SK-N-MC (cell line): ENCODE data around the gene SYCN.

Experiments
- DNase-seq: peaks from one replicate; pipeline ENCODE4 v3.0.0-alpha.2; 2011; ENCODE audit warnings: low read depth, low spot score
- H3K27ac ChIP-seq: fragments of 200-600 bp; sonication (generic); 2 replicates; pipeline ENCODE4 v1.5.1; 2016; ENCODE audit warnings: mixed run types
- H3K36me3 ChIP-seq: fragments of 200-600 bp; sonication (generic); 2 replicates; pipeline ENCODE4 v1.6.1; 2017; ENCODE audit warnings: antibody characterized with exemption, low read length, mixed read lengths; ENCODE audit not compliant: insufficient read depth
- H3K4me3 ChIP-seq: fragments of 200-600 bp; sonication (generic); 2 replicates; pipeline ENCODE4 v1.5.1; 2016
- H3K9ac ChIP-seq: fragments of 200-600 bp; sonication (generic); 2 replicates; pipeline ENCODE4 v1.8.0; 2017; ENCODE audit warnings: mixed run types, mixed read lengths; ENCODE audit not compliant: insufficient read length
- H3K9me3 ChIP-seq: fragments of 200-600 bp; sonication (generic); 2 replicates; pipeline ENCODE4 v1.6.1; 2017; ENCODE audit warnings: low read depth, mild to moderate bottlenecking, antibody characterized with exemption, low read length, moderate library complexity, mixed read lengths
- EZH2 ChIP-seq: fragments of 200-600 bp; sonication (generic); IDR thresholded peaks from one replicate; pipeline ENCODE4 v1.6.1; 2017; ENCODE audit warnings: antibody characterized with exemption
- FOXP2 ChIP-seq: optimal IDR thresholded peaks from 2 replicates; pipeline ENCODE3; 2011; ENCODE audit warnings: mild to moderate bottlenecking, moderate library complexity; ENCODE audit not compliant: insufficient read depth; ENCODE audit errors: extremely low read length, control extremely low read depth
- POLR2AphosphoS5 ChIP-seq: IDR thresholded peaks from 2 replicates; pipeline ENCODE4 v1.6.1; 2012; ENCODE audit warnings: mild to moderate bottlenecking, low read depth, low read length, borderline replicate concordance

Gene SYCN

DNA sequence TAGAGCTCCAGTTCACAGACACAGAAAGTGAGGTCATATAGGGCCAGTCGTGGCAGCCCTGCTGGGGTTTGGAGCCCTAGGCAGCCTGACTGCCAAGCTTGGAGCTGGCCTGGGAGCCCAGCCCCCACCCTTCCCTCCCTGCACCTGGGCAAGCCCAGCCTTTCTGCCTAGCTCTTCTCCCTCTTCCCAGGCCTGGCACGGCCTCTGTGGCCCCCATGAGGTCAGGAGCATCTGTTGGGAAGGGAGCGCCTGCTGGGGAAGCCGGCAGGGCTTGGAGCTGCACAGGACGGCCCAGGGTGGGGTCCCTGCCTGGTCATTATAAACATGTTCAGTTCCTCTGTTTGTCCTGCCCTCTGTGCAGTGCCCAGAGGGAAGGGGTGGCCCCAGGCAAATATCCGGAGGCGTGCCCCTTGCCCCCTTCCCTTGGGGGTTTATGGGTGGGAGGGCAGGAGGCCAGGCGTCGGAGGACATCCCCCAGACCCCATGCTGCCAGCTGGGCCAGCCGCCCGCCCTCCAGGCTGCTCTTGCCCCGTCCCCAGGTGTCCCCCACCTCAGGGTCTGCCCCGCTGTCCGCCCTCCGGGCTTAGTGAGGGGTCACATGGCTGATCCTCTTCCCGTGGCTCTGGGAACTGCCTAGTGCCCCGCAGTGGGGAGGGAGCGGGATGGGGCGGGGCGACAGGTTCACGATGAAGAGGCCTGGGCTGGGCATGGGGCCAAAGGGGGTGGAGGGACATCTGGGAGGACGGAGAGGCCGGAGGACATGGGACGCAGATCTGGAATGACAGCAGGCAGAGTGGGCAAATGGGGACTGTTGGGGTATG lies 37.3 kb downstream of the SYCN start:
- TF ChIP-seq FOXP2 (no peak), EZH2 (no peak), POLR2AphosphoS5 (no peak)
- no peaks in the 10 kb centered on the region for H3K9me3 ChIP-seq
- no peak overlapping the region for H3K4me3 ChIP-seq
- H3K9ac ChIP-seq: no peak overlapping the region
- H3K36me3 ChIP-seq: no peaks in the 10 kb centered on the region
- no peak for DNase-seq
- H3K27ac ChIP-seq: no peak overlapping the region

DNA sequence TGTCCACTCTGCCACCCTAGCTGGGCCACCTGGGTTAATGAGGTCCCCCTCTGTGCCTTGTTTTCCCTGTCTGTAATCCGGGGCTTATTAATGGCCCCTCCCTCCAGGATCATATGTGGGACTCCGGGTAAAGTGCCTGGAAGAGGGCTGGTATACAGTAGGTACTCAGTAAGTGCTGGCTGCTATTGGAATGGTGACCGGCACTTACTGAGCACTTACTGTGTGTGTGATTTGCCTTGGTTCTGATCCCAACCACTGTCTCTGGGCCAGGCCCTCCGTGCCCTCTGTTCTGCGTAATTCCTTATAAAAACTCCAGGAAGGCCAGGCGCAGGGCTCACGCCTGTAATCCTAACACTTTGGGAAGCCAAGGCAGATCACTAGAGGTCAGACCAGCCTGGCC lies 38.2 kb downstream of the SYCN start:
- TF ChIP-seq POLR2AphosphoS5: no peak
- no peak for DNase-seq
- Histone ChIP-seq H3K4me3 (no peak overlapping the region), H3K9me3 (no peaks in the 10 kb centered on the region), H3K9ac (no peak overlapping the region), H3K36me3 (no peaks in the 10 kb centered on the region), H3K27ac (no peak overlapping the region)

DNA sequence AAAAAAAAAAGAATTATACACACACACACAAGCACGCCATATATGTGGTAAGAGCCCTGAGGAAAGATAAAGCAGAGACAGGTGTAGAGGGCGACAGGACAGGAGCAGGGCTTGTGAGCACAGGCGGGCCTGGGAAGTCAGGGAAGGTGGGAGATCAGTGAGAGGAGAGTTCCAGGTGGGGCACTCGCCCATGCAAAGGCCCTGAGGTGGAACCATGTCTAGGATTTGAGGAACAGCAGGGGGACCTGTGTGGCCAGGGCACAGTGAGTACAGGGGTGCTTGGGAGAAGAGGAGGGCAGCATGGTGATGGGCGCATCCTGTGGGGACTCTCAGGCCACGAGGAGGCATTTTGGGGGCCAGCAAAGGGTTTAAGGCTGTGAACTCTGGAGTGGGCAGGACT lies 39.8 kb downstream of the SYCN start:
- Histone ChIP-seq H3K27ac (no peak overlapping the region), H3K4me3 (no peak overlapping the region), H3K9me3 (no peaks in the 10 kb centered on the region), H3K9ac (no peak overlapping the region), H3K36me3 (no peaks in the 10 kb centered on the region)
- no peak for DNase-seq
- no peak for TF ChIP-seq POLR2AphosphoS5
- no peak for TF ChIP-seq FOXP2
- no peak for TF ChIP-seq EZH2

DNA sequence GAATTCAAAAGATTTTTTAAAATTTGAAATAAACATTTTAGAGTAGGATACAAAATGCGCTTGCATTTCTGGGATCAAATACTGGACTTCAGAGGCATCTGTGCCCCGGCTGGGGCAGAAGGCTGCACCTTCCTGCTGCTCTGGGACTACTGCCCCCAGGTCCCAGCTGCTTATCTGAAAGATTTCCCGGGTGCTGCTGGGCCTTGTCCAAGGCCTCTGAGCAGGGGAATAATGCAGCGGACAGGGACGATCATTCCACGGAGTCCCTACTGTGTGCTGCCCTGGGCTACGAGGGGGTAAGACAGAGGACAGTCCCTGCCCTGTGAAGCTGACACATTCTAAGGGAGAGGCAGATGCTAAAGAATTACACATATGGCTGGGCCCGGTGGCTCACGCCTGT lies 40.4 kb downstream of the SYCN start:
- Histone ChIP-seq H3K36me3 (no peaks in the 10 kb centered on the region), H3K4me3 (no peak overlapping the region), H3K9ac (no peak overlapping the region), H3K27ac (no peak overlapping the region), H3K9me3 (no peaks in the 10 kb centered on the region)
- no peak for DNase-seq
- no peak for TF ChIP-seq EZH2
- no peak for TF ChIP-seq FOXP2
- no peak for TF ChIP-seq POLR2AphosphoS5

DNA sequence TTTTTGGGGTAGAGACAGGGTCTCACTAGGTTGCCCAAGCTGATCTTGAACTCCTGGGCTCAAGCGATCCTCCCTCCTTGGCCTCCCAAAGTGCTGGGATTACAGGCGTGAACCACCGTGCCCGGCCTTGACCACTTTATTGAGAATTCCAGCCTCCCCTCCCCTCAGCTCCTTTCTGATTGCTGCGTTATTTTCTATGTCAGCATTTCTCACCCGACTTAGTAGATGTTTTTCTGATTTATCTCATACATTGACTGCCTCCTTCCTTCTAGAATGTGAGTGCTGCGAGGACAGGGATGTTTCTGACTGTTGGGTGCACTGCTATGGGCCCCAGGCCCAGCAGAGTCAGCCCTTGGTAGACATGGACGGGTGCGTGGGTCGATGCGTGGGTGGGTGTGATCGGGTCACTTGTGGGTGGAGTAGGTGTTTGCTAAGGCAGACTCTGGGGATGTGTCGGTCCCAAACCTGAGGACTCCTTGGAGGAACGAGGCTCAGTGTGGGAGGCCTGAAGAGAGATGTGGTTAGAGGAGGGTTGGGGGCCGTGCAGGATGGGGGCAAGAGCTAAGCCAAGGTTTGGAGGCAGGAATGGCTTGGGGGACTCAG lies 41.5 kb downstream of the SYCN start:
- H3K4me3 ChIP-seq: no peak overlapping the region
- no peak overlapping the region for H3K27ac ChIP-seq
- TF ChIP-seq FOXP2: no peak
- TF ChIP-seq POLR2AphosphoS5: no peak
- no peak for TF ChIP-seq EZH2
- no peaks in the 10 kb centered on the region for H3K36me3 ChIP-seq
- H3K9ac ChIP-seq: no peak overlapping the region
- no peaks in the 10 kb centered on the region for H3K9me3 ChIP-seq
- no peak for DNase-seq

DNA sequence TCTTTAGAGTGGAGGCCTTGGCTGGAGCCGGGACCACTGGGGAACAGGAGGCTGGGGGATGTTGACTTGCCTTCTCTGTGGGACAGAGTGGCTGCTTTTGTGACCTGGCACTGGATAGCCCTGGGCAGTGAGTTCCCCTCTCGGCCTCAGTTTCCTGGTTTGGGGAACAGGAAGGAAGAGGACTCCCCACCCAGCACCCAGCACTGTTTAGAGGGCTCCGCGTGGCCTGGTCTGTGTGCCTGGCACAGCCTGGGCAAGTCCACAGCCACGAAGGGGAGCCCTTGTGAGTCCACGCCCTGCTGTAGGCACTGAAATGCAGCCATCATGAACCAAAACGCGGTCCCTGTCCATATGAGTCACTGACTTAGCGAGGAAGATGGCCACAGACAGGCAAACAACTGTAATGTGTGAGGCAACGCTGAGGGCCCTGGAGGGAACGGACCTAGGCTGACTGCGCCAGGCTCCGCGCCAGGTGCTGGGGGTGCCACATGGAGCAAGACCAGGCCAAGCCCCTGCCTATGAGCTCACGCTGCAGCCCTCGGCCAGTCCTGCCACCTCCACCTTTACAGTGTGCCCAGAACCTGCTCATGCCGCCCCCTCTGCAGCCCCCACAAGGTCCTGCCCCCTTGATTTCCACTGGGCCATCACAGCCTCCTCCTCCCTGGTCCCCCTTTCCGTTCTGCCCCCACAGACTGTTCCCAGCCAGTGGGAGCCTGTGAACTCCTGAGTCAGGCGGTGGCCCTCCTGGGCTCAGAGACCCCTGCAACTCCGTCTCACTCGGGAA lies 43.0 kb downstream of the SYCN start:
- no peak overlapping the region for H3K9ac ChIP-seq
- H3K27ac ChIP-seq: no peak overlapping the region
- H3K4me3 ChIP-seq: no peak overlapping the region
- no peak for DNase-seq
- H3K36me3 ChIP-seq: no peaks in the 10 kb centered on the region
- no peak for TF ChIP-seq EZH2
- TF ChIP-seq POLR2AphosphoS5: no peak
- no peak for TF ChIP-seq FOXP2
- no peaks in the 10 kb centered on the region for H3K9me3 ChIP-seq

DNA sequence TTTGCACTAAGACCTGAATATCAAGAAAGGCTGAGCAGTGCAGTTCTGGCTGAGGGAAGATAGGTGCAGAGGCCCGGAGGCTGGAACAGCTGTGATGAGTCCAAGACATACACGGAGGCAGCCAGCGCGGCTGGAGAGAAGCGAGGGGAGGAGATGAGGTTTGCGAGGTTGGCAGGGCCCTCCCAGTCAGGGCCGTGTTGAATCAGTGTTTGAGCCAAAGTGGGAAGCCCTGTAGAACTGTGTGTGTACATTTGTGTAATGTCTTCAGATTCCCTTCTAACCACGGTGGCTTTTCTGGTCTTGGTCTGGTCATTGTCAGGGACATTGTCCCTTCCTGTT lies 43.6 kb downstream of the SYCN start:
- no peak for DNase-seq
- TF ChIP-seq FOXP2 (no peak), EZH2 (no peak), POLR2AphosphoS5 (no peak)
- H3K27ac ChIP-seq: no peak overlapping the region

DNA sequence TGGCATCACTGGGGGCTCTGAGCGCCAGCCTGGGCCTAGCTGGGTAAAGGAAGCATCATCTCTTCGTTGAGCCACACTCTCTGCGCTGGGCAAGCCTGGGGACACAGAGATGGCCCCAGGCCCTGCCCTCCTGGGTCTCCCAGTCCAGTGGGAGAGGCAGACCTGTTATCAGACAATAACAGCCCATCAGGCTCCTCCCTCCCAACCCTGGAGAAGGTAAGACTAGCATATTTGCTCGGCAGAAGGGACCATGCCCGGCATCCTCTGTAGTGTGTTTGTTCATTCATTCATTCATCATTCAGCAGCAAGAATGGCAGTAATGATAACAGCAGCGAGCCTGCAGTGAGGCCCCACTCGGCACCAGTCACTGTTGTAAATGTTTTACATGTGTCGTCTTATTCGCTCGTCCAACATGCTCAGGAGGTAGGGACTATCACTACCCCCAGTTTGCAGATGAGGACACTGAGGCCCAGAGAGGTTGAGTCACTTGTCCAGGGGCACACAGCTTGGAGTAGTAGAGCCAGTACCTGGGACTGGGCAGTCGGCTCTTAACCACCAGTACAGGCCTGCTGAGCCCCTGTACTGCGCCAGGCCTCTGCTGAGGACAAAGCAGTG lies 45.3 kb downstream of the SYCN start:
- no peak overlapping the region for H3K4me3 ChIP-seq
- H3K36me3 ChIP-seq: no peaks in the 10 kb centered on the region
- no peak overlapping the region for H3K27ac ChIP-seq
- H3K9me3 ChIP-seq: no peaks in the 10 kb centered on the region
- no peak for DNase-seq
- TF ChIP-seq POLR2AphosphoS5 (no peak), FOXP2 (no peak), EZH2 (no peak)
- no peak overlapping the region for H3K9ac ChIP-seq

More for the DNA sequence above, 43.6 kb downstream of the SYCN start:
- Histone ChIP-seq H3K9me3 (no peaks in the 10 kb centered on the region), H3K36me3 (no peaks in the 10 kb centered on the region), H3K9ac (no peak overlapping the region), H3K4me3 (no peak overlapping the region)

DNA sequence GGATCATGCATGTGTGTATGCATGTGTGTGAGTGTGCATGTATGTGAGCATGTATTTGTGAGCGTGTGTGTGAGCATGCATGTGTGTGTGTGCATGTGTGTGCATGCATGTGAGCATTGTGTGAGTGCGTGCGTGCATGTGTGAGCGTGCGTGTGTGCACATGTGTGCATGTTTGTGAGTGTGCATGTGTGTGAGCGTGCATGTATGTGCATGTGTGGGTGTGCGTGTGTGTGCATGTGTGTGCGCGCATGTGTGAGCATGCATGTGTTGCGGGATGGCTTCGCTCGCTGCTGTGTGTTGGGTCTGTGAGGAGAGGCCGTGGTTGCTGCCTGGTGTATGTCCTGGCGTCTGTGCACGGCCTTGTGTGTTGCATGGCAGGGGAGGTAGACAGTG lies 46.1 kb downstream of the SYCN start:
- Histone ChIP-seq H3K27ac (no peak overlapping the region), H3K4me3 (no peak overlapping the region), H3K9me3 (no peaks in the 10 kb centered on the region), H3K9ac (no peak overlapping the region), H3K36me3 (no peaks in the 10 kb centered on the region)
- no peak for DNase-seq
- TF ChIP-seq EZH2: no peak
- no peak for TF ChIP-seq FOXP2
- TF ChIP-seq POLR2AphosphoS5: no peak
